K562 (cell line): ENCODE measurements around the gene GNAT2. TPM values are rescaled to one million over a fixed set of nuclear protein-coding genes. Genes with fewer than 3 reads are reported as not detected.
A peak's percentile ranks its signal among the peaks of the same experiment; 100 is the strongest.

Experiments
- CHAMP1 ChIP-seq: fragments of 450-650 bp; IDR thresholded peaks from 2 replicates; pipeline ENCODE4 v1.6.1; 2016; ENCODE audit warnings: mild to moderate bottlenecking
- CREB1 ChIP-seq, 2 experiments: sonication (generic) in 1 of 2; formaldehyde crosslinking in 1 of 2; IDR thresholded peaks; 2 replicates each; pipeline versions ENCODE4 v1.6.1 to v1.8.0; 2012 to 2022; ENCODE audit warnings: inconsistent platforms in 1 of 2, mild to moderate bottlenecking in 1 of 2, missing genetic modification reagents in 1 of 2, moderate library complexity in 1 of 2
- DEAF1 ChIP-seq: fragments of 450-650 bp; formaldehyde crosslinking; IDR thresholded peaks from 2 replicates; pipeline ENCODE4 v1.4.0; 2020; ENCODE audit warnings: mild to moderate bottlenecking, moderate library complexity
- KAT8 ChIP-seq: fragments of 450-650 bp; IDR thresholded peaks from 2 replicates; pipeline ENCODE4 v1.6.1; 2016; ENCODE audit warnings: low read depth, mild to moderate bottlenecking
- MED1 ChIP-seq: sonication (generic); formaldehyde crosslinking; IDR thresholded peaks from 2 replicates; pipeline ENCODE4 v1.8.1; 2023; ENCODE audit warnings: missing genetic modification reagents, borderline replicate concordance
- NR4A1 ChIP-seq, 2 experiments: fragments of 250-450 bp in 1 of 2; fragments of 450-650 bp in 1 of 2; sonication (Bioruptor Pico) in 1 of 2; IDR thresholded peaks; 2 replicates each; pipeline versions ENCODE4 v1.4.0 to v1.6.1; 2016 to 2020; ENCODE audit warnings: mild to moderate bottlenecking in 2 of 2, missing compliant biosample characterization in 1 of 2, missing genetic modification characterization in 1 of 2, moderate library complexity in 1 of 2
- POLR2B ChIP-seq: fragments of 450-650 bp; IDR thresholded peaks from 2 replicates; pipeline ENCODE4 v1.6.1; 2018; ENCODE audit warnings: low read depth; ENCODE audit not compliant: partially characterized antibody
- RCOR1 ChIP-seq, 2 experiments: IDR thresholded peaks; 2 replicates each; pipeline ENCODE4 v1.6.1; 2012; ENCODE audit warnings: low read depth in 2 of 2, low read length in 2 of 2, borderline replicate concordance in 1 of 2, improper control_type of control experiment in 1 of 2
- RREB1 ChIP-seq: fragments of 250-450 bp; sonication (Bioruptor Pico); IDR thresholded peaks from 2 replicates; pipeline ENCODE4 v1.4.0; 2020
- SIN3B ChIP-seq: fragments of 450-650 bp; IDR thresholded peaks from 2 replicates; pipeline ENCODE4 v1.6.1; 2017; ENCODE audit warnings: low read depth, mild to moderate bottlenecking, moderate library complexity
- ZNF197 ChIP-seq: fragments of 200-800 bp; sonication (Bioruptor generic); IDR thresholded peaks from 2 replicates; pipeline ENCODE4 v1.6.1; 2016; ENCODE audit warnings: low read depth, missing genetic modification characterization, missing compliant biosample characterization
- polyA plus RNA-seq, 8 experiments: library from polyadenylated mRNA; depleted of rRNA in 4 of 8; stranded (reverse) in 5 of 8; unstranded in 3 of 8; fragments of >200 nt; fragmentation: Nextera tagmentation in 2 of 8; fragmentation: Illumina TruSeq in 1 of 8; extraction: Ambion mirVana in 2 of 8; extraction: Trizol in 1 of 8; gene quantifications; 2 replicates each; pipeline versions ENCODE4 v1.2.1 to v1.2.3, GENCODE V29; 2011 to 2014; ENCODE audit warnings: inconsistent platforms in 1 of 8, missing spikeins in 1 of 8
- total RNA-seq, 7 experiments: library from RNA; depleted of rRNA in 6 of 7; stranded (reverse); fragments of >200 nt in 6 of 7; fragmentation: Illumina TruSeq in 2 of 7; extraction: Trizol in 2 of 7; gene quantifications; 2 replicates each; pipeline versions ENCODE4 v1.2.1 to v1.2.3, GENCODE V29; 2011 to 2021; ENCODE audit warnings: low replicate concordance in 1 of 7
- TF ChIP-seq, protein P1 (sequence below): fragments of 450-650 bp; conservative IDR thresholded peaks from 2 replicates; pipeline ENCODE4 v1.6.1; 2016; ENCODE audit warnings: missing genetic modification characterization, low read depth, mild to moderate bottlenecking, control low read depth, missing compliant biosample characterization

Gene GNAT2
- total and polyA plus RNA-seq, 9 of the 15 experiments (the other 6 are each of a cell fraction or from before 2014, with no cell fraction given) = 0.06 to 0.52 (median 0.24) TPM; not detected in 1

DNA sequence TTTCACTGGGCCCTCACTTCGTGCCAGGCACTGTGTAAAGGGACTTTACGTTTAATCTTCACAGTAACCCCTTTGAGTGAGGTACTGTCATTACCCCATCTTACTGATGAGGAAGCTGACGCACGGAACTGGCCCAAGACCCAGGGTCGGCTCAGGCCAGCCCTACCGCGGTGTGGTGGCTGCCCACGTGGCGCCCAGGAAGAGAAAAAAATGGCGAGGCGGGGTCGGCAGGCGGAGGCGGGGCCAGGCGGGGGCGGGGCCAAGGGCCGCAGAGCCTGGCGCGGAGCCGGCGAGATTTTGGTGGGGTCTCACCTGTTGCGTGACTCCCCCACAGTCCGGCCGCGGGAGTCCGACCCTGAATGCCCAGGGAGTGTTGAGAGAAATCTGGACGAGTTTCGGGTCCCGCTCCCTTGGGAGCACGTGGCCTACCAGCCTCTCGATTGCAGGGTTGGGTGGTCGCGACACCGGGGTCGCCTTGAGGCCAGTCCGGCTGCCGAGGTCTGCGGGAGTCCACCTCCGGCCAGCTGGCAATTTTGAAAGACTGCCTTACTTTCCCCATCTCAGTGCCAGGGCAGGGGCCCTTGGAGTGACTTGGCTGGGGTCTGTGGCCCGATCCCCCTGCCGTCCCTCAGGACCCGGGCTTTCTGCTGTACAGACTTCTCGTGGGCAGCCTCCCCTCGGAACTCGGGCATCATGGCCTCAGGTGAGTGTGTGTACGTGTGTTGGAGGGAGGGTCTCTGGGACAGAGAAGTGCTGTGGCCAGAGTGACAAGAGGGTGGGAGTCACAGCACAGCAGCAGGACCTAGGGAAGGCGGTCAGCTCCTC is at the start of gene GNAT2, which contains the start of gene AMPD2 (continued):
- TF ChIP-seq RREB1 (CRISPR knock-in tag) (no peak), KAT8 (no peak), CHAMP1 (no peak), SIN3B (no peak), ZNF197 (no peak), MED1 (CRISPR knock-in tag) (no peak), CREB1 (IDR thresholded peaks at IDR 0.05) (no peak; the same call in 1 of the 2 replicates), CREB1 (CRISPR knock-in tag; IDR thresholded peaks at IDR 0.05) (peak; percentile 29; the same call in 1 of the 2 replicates), NR4A1 (CRISPR knock-in tag; IDR thresholded peaks at IDR 0.05) (no peak), NR4A1 (tag; IDR thresholded peaks at IDR 0.05) (no peak; the same call in 1 of the 2 replicates), DEAF1 (CRISPR knock-in tag) (no peak), POLR2B (peak; percentile 82), RCOR1 (IDR thresholded peaks at IDR 0.05; ENCODE audit: borderline replicate concordance in 1 of 2, low read depth in 2 of 2, low read length in 2 of 2) (no peak; a peak in 1 of 4 replicates)
- TF ChIP-seq, protein P1, sequence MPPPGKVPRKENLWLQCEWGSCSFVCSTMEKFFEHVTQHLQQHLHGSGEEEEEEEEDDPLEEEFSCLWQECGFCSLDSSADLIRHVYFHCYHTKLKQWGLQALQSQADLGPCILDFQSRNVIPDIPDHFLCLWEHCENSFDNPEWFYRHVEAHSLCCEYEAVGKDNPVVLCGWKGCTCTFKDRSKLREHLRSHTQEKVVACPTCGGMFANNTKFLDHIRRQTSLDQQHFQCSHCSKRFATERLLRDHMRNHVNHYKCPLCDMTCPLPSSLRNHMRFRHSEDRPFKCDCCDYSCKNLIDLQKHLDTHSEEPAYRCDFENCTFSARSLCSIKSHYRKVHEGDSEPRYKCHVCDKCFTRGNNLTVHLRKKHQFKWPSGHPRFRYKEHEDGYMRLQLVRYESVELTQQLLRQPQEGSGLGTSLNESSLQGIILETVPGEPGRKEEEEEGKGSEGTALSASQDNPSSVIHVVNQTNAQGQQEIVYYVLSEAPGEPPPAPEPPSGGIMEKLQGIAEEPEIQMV (tag) = no peak
